Measurements from ENCODE around the gene DBI. TPM values are rescaled to one million over a fixed set of nuclear protein-coding genes. Genes with fewer than 3 reads are reported as not detected.

DBI gene
- total RNA-seq, 3 donors from 2014 or later = 109 to 235 (median 221) TPM

DNA sequence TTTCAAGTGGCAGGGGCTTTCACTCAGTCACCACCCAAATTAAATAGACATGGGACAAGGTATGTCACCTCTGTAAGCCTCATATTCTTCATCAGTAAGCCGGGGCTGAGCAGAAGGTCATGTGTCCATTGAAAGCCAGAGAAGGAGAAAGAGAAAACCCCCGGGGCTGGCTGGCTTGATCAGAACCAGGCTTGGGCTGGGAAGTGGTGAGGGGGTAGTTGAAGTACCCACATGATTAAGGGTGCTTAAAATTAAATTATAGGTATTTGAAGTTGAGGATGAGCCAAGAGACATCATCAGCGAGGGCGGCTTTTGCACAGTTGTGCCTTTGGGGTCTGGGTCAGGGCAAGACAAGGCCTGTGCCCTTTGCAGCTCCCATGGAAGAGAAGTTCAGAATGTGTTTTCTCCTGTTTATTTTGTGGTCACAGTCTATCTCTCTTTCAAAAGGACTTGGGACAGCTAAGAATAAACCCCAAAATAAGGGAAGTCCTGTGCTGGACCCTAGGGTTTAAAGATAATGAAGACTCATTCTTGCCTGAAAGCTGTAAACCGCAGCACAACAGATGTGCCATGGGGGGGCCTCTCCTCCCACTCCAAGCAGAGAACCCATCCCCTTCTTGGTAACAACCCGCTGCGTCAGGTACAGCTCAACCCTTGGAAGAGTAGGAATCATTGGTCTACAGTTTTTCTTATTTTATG lies 10.7 kb downstream of the DBI start:
- peaks cover 7% of the 10 kb centered on the region for H3K9me3 ChIP-seq
- DNase-seq (no peak), ATAC-seq (no peak)
- TF ChIP-seq, protein P1, sequence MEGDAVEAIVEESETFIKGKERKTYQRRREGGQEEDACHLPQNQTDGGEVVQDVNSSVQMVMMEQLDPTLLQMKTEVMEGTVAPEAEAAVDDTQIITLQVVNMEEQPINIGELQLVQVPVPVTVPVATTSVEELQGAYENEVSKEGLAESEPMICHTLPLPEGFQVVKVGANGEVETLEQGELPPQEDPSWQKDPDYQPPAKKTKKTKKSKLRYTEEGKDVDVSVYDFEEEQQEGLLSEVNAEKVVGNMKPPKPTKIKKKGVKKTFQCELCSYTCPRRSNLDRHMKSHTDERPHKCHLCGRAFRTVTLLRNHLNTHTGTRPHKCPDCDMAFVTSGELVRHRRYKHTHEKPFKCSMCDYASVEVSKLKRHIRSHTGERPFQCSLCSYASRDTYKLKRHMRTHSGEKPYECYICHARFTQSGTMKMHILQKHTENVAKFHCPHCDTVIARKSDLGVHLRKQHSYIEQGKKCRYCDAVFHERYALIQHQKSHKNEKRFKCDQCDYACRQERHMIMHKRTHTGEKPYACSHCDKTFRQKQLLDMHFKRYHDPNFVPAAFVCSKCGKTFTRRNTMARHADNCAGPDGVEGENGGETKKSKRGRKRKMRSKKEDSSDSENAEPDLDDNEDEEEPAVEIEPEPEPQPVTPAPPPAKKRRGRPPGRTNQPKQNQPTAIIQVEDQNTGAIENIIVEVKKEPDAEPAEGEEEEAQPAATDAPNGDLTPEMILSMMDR (IDR thresholded peaks at IDR 0.05) = no peak
- no peaks in the 10 kb centered on the region for H3K4me1 ChIP-seq (ENCODE audit: low read depth)
- intact Hi-C loops (cut with DNase I, micrococcal nuclease) = no loop called here
- H3K36me3 ChIP-seq (ENCODE audit: low read depth) = peaks cover 10% of the 10 kb centered on the region
- no peak overlapping the region for H3K4me3 ChIP-seq

DNA sequence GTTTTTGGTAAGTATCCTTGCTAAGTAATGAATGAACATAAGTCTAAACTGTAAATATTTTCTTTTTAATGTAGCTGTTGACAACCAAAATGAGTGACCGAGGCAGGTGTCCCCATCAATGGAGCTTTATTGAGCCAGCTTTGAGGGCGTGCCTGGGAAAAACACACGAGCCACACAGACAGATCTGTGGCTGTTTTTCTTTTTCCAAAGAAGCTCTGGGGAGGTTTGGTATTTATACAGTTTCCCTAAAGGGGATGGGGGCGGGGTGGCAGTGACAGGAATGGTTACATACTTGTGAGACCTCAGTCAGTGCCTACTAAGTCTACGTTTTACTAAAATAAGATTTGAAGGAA lies 11.2 kb downstream of the DBI start:
- Histone ChIP-seq H3K4me1 (ENCODE audit: low read depth) (no peaks in the 10 kb centered on the region), H3K9me3 (peaks cover 7% of the 10 kb centered on the region), H3K4me3 (no peak overlapping the region), H3K36me3 (ENCODE audit: low read depth) (peaks cover 7% of the 10 kb centered on the region)
- DNase-seq = no peak
- intact Hi-C loops (cut with DNase I, micrococcal nuclease) = no loop called here
- TF ChIP-seq, protein P1 (IDR thresholded peaks at IDR 0.05) = no peak
- ATAC-seq = no peak

DNA sequence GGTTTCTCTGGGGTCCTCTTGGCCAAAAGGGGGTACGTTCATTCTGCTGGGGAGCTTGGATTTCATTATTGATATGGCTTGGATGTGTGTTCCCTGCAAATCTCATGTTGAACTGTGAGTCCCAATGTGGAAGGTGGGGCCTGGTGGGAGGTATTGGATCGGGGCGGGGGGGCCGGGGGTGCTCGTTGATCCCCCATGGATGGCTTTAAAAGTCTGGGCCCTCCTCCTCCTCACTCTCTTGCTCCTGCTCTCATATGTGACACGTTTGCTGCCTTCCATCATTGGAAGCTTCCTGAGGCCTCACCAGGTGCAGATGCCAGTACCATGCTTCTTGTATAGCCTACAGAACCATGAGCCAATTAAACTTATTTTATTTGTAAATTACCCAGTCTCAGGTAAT lies 11.8 kb downstream of the DBI start:
- no peak for DNase-seq
- Histone ChIP-seq H3K4me1 (ENCODE audit: low read depth) (no peaks in the 10 kb centered on the region), H3K9me3 (peaks cover 4% of the 10 kb centered on the region), H3K4me3 (no peak overlapping the region), H3K36me3 (ENCODE audit: low read depth) (peaks cover 1% of the 10 kb centered on the region)
- ATAC-seq = no peak
- TF ChIP-seq, protein P1 (IDR thresholded peaks at IDR 0.05) = no peak
- intact Hi-C loops (cut with DNase I, micrococcal nuclease) = no loop called here

DNA sequence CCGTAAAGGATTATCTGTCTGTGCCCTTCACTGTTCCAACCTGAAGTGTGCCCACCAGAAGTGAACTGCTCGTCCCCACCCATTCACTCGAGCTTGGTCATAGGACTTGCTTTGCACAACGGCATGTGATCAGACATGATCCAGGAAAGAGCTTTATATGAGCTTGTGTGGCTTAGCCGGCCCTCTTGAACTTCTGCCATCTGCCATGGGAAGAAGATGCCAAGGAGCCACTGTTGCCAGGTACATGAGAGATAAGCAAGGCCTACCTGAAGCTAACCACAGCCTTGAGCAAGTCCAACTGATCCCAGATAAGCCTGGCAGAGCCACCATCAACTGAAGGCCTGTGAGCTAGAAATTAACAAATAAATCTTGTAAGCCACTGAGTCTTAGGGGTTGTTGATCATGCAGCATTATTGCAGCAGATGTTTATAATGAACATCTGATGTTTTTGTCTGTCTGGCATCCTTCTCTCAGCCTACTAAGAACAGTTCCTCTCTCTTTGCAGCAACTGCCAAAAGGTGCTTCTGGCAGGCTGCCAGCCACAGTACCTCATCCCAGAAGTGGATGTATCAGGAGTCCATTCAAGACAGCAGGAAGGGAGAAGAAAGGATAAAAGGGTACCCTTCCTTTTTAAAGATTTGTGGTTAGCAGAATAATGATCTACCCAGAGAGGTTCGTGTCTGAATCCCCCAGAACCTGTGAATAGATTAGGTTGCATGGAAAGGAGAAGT lies 16.8 kb downstream of the DBI start:
- H3K9me3 ChIP-seq = no peaks in the 10 kb centered on the region
- TF ChIP-seq, protein P1 (IDR thresholded peaks at IDR 0.05) = no peak
- intact Hi-C loops (cut with DNase I, micrococcal nuclease) = no loop called here
- H3K4me3 ChIP-seq = no peak overlapping the region
- H3K4me1 ChIP-seq (ENCODE audit: low read depth) = no peaks in the 10 kb centered on the region
- peak in 1 of 3 donors; percentile 48 for DNase-seq
- H3K36me3 ChIP-seq (ENCODE audit: low read depth) = no peaks in the 10 kb centered on the region
- ATAC-seq = peak; percentile 32

DNA sequence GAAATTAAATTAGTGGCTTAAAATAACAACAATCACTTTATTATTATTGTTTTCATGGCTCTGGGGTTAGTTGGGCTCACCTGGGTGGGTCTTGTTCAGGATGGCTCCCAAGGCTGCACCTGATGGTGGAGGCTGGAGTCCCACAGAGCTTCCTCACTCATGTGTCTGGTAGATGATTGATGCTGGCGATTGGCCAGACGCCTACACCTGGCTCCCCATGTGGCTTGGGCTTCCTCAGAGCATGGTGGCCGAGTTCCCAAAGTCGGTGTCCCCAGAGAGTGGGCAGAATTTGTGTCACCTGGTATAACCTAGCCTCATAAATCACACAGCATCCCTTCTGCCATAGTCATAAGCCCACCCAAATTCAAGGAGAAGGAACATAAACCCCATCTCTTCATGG lies 18.2 kb downstream of the DBI start:
- TF ChIP-seq, protein P1 (IDR thresholded peaks at IDR 0.05) = no peak
- intact Hi-C loops (cut with DNase I, micrococcal nuclease) = no loop called here
- H3K4me3 ChIP-seq = no peak overlapping the region
- no peaks in the 10 kb centered on the region for H3K36me3 ChIP-seq (ENCODE audit: low read depth)
- ATAC-seq (no peak), DNase-seq (peak in 1 of 3 donors; percentile 44)
- H3K9me3 ChIP-seq = no peaks in the 10 kb centered on the region
- peaks cover 3% of the 10 kb centered on the region for H3K4me1 ChIP-seq (ENCODE audit: low read depth)

Data from mucosa of descending colon (tissue), 3 donors.